HG03139 (cell line): ENCODE data around the gene CACNA1I.

Experiments
- ATAC-seq: cut with Tn5 transposase; IDR thresholded peaks from one replicate; pipeline ENCODE4 v1.9.1; 2021; ENCODE audit not compliant: unreplicated experiment

The CACNA1I gene

GRCh38 chr22:39621826-39622225 is 51.3 kb downstream of the CACNA1I start:
- ATAC-seq, result no peak

GRCh38 chr22:39622881-39623367 is 52.4 kb downstream of the CACNA1I start:
- no peak for ATAC-seq

- no peak for ATAC-seq
Measured at GRCh38 chr22:39623603-39624500, 53.3 kb downstream of the CACNA1I start.

- ATAC-seq, result no peak
Measured at GRCh38 chr22:39624501-39624821, 53.9 kb downstream of the CACNA1I start.

- no peak for ATAC-seq
Measured at GRCh38 chr22:39625569-39626537, 55.3 kb downstream of the CACNA1I start.

- no peak for ATAC-seq
Measured at GRCh38 chr22:39627208-39627607, 56.7 kb downstream of the CACNA1I start.

GRCh38 chr22:39627865-39628562 is 57.5 kb downstream of the CACNA1I start:
- ATAC-seq, result no peak

GRCh38 chr22:39628563-39629080 is 58.1 kb downstream of the CACNA1I start:
- no peak for ATAC-seq

GRCh38 chr22:39629851-39630250 is 59.3 kb downstream of the CACNA1I start:
- ATAC-seq, result no peak

GRCh38 chr22:39630721-39631120 is 60.2 kb downstream of the CACNA1I start:
- no peak for ATAC-seq

- ATAC-seq, result no peak
Measured at GRCh38 chr22:39631381-39632286, 61.1 kb downstream of the CACNA1I start.

GRCh38 chr22:39634530-39635405 is 64.2 kb downstream of the CACNA1I start:
- ATAC-seq, result no peak

- ATAC-seq, result no peak
Measured at GRCh38 chr22:39635719-39636118, 65.2 kb downstream of the CACNA1I start.

- ATAC-seq, result no peak
Measured at GRCh38 chr22:39638958-39639357, 68.4 kb downstream of the CACNA1I start.

- ATAC-seq, result no peak
Measured at GRCh38 chr22:39641660-39642310, 71.2 kb downstream of the CACNA1I start.

- no peak for ATAC-seq
Measured at GRCh38 chr22:39643311-39644083, 72.9 kb downstream of the CACNA1I start.

GRCh38 chr22:39645532-39645931 is 75.0 kb downstream of the CACNA1I start:
- no peak for ATAC-seq
